Mesothelial cell of epicardium (in vitro differentiated cells): ENCODE measurements around the gene DACH1. TPM values are rescaled to one million over a fixed set of nuclear protein-coding genes. Genes with fewer than 3 reads are reported as not detected.
A peak's percentile ranks its signal among the peaks of the same experiment; 100 is the strongest.

ENCODE experiments used
- DNase-seq, 2 experiments: peaks; one replicate each; pipeline ENCODE4 v3.0.0; 2021; ENCODE audit warnings: low spot score in 2 of 2; ENCODE audit not compliant: unreplicated experiment in 2 of 2
- H3K27ac Mint-ChIP-seq: 2 replicates; pipeline ENCODE4 v1.8.0; 2021; ENCODE audit warnings: mixed read lengths
- H3K27me3 Mint-ChIP-seq: 2 replicates; pipeline ENCODE4 v1.8.0; 2021; ENCODE audit warnings: low read depth, mixed read lengths
- H3K36me3 Mint-ChIP-seq: 2 replicates; pipeline ENCODE4 v1.8.0; 2021; ENCODE audit warnings: mixed read lengths
- H3K4me1 Mint-ChIP-seq: 2 replicates; pipeline ENCODE4 v1.8.0; 2021; ENCODE audit warnings: mixed read lengths
- H3K4me3 Mint-ChIP-seq: 2 replicates; pipeline ENCODE4 v1.8.0; 2021; ENCODE audit warnings: mild to moderate bottlenecking, moderate library complexity, mixed read lengths
- H3K9me3 Mint-ChIP-seq: 2 replicates; pipeline ENCODE4 v1.8.0; 2021; ENCODE audit warnings: mixed read lengths
- total RNA-seq: library from RNA; stranded (reverse); gene quantifications from 3 replicates; pipeline ENCODE4 v1.2.1, GENCODE V29; 2021
- TF ChIP-seq, protein P1 (sequence below): fragments of 200-600 bp; sonication (generic); IDR thresholded peaks from one replicate; pipeline ENCODE4 v1.5.0; 2021; ENCODE audit warnings: antibody characterized with exemption; ENCODE audit not compliant: unreplicated experiment

Gene DACH1
- total RNA-seq, 1 donor from 2014 or later = 69.0 TPM

DNA sequence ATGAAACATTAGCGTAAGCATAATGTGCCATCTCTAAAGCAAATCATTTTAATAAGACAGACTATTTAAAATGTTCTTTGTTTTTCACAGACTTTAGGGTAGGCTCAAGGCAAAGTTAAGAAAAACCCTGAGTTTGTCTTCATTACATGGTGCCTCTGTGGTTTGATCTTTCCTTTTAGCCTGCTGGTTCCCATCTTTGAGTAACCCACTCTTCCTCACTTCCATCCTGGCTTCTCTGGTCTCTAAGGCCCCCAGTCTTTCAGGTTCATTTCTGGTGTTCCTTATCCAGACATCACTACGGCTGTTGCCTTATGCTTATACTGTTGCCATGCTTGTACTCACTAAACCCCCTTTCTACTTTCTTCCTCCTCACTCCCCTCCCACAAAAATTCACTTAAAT is 38.4 kb downstream of the DACH1 start:
- no peak overlapping the region for H3K4me3 Mint-ChIP-seq
- H3K36me3 Mint-ChIP-seq = peaks cover 10% of the 10 kb centered on the region
- TF ChIP-seq, protein P1, sequence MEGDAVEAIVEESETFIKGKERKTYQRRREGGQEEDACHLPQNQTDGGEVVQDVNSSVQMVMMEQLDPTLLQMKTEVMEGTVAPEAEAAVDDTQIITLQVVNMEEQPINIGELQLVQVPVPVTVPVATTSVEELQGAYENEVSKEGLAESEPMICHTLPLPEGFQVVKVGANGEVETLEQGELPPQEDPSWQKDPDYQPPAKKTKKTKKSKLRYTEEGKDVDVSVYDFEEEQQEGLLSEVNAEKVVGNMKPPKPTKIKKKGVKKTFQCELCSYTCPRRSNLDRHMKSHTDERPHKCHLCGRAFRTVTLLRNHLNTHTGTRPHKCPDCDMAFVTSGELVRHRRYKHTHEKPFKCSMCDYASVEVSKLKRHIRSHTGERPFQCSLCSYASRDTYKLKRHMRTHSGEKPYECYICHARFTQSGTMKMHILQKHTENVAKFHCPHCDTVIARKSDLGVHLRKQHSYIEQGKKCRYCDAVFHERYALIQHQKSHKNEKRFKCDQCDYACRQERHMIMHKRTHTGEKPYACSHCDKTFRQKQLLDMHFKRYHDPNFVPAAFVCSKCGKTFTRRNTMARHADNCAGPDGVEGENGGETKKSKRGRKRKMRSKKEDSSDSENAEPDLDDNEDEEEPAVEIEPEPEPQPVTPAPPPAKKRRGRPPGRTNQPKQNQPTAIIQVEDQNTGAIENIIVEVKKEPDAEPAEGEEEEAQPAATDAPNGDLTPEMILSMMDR = no peak
- no peak for DNase-seq
- peak overlapping the region; percentile 56 for H3K27ac Mint-ChIP-seq
- no peaks in the 10 kb centered on the region for H3K27me3 Mint-ChIP-seq
- H3K9me3 Mint-ChIP-seq = no peaks in the 10 kb centered on the region
- peaks cover 46% of the 10 kb centered on the region for H3K4me1 Mint-ChIP-seq

DNA sequence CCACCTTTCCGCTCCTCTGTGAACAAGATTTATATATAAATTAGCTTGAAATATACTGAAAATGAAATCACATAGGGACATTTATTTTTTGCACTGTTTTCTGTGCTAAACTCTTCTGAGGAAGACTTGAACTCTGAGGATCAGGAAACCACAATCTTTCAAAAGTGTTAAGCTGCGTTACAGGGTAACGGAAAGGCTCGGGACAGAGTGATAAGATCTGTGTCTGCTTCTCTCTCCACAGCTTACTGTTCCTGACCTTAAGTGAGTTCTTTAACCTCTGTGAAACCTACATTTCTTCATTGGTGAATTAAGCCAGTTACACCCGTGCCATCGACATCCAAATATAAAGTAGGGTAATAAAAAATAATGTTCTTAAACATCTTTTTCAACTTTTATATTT is 38.9 kb downstream of the DACH1 start:
- H3K4me3 Mint-ChIP-seq = no peak overlapping the region
- no peaks in the 10 kb centered on the region for H3K27me3 Mint-ChIP-seq
- TF ChIP-seq, protein P1 = no peak
- no peak for DNase-seq
- H3K27ac Mint-ChIP-seq = peak overlapping the region; percentile 43
- no peaks in the 10 kb centered on the region for H3K9me3 Mint-ChIP-seq
- peaks cover 49% of the 10 kb centered on the region for H3K4me1 Mint-ChIP-seq
- H3K36me3 Mint-ChIP-seq = peaks cover 10% of the 10 kb centered on the region

DNA sequence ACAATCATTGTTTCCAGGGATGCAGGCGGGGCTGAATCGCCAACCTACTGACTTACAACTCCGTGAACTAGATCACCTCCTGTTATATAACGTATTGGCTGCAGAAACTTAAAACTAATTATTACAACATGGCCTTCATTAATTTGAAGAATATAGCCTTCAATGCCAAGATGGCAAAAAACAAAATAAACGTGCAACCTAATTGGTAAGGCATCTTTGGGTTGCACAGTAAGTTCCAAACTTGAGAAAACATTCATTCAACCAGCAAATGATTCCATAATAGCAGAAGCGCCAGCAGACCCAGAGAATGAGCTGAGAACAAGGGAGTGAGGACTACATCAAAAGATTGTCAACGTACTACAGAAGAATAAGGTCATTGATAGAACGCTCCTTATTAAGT is 39.8 kb downstream of the DACH1 start:
- no peak for DNase-seq
- H3K36me3 Mint-ChIP-seq = peaks cover 10% of the 10 kb centered on the region
- TF ChIP-seq, protein P1 = no peak
- H3K27ac Mint-ChIP-seq = peak overlapping the region; percentile 44
- no peaks in the 10 kb centered on the region for H3K9me3 Mint-ChIP-seq
- H3K4me3 Mint-ChIP-seq = no peak overlapping the region
- H3K27me3 Mint-ChIP-seq = no peaks in the 10 kb centered on the region
- H3K4me1 Mint-ChIP-seq = peaks cover 52% of the 10 kb centered on the region

DNA sequence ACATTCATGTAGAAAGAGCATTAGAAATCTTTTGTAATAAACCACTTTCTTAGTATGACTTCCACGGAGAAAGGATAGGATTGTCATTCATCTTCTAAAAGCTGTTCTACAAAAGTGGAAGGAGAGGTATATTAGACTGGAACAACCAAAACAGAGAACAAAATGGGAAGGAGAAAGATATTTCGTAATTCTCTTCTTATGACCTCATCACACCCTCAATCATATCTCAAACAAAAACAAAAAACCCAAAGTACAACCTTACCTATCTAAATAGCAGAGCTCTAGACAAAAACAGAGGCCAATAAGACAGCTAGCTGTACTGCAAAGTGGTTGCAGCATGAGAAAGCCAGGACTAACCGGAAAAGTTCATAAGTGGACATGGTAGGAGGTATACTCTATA is 46.3 kb downstream of the DACH1 start:
- TF ChIP-seq, protein P1 = no peak
- Mint-ChIP-seq H3K27me3 (no peaks in the 10 kb centered on the region), H3K4me1 (peaks cover 15% of the 10 kb centered on the region), H3K4me3 (no peak overlapping the region), H3K36me3 (peaks cover 36% of the 10 kb centered on the region), H3K9me3 (peaks cover 18% of the 10 kb centered on the region), H3K27ac (no peak overlapping the region)
- no peak for DNase-seq

DNA sequence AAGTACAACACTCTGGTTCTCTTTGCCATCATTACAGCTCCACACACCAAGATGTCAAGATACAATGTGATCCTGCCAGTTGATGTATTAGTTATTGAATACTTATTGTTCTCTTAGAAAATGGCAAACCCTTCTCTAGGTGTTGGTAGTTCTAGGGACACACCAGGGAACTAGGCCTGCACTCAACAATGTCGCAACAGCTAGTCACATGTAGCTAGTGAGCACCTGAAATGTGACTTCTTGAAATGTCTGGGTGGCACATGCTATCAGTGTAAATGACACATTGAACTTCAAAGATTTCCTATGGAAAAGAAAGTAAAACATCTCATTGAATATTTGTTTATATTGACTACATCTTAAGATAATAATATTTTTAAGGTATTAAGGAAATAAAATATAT is 49.7 kb downstream of the DACH1 start:
- TF ChIP-seq, protein P1 = no peak
- Mint-ChIP-seq H3K4me1 (peaks cover 11% of the 10 kb centered on the region), H3K9me3 (peaks cover 18% of the 10 kb centered on the region), H3K36me3 (peaks cover 35% of the 10 kb centered on the region), H3K27me3 (no peaks in the 10 kb centered on the region), H3K4me3 (no peak overlapping the region), H3K27ac (no peak overlapping the region)
- no peak for DNase-seq

DNA sequence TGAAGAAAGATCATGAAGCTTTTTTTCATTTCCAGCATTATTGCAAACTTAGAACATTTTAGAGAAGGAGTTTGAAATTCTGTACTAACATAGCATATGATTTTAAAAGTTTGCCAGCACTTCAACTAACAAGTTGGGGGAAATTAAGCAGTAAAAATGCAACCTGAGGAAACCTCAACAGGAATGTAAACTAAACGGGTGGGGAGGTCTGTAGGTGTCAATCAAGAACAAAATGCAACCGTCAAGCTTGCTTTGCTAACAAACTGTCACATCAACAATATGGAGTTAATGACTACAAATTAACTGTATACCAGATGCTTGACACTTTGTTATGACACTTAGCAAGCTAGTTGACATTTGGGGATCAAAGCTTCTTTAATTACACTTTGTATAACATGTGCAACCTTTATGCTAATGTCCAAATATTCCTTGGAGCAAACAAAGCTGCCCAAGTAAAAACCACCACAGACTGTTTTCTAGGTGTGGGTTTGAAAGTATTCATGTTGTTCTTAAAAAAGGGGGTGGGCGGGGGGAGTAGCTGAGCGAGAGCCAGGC is 52.1 kb downstream of the DACH1 start:
- Mint-ChIP-seq H3K4me1 (peaks cover 13% of the 10 kb centered on the region), H3K9me3 (peaks cover 14% of the 10 kb centered on the region), H3K27me3 (no peaks in the 10 kb centered on the region), H3K4me3 (no peak overlapping the region), H3K27ac (peak overlapping the region; percentile 60), H3K36me3 (peaks cover 28% of the 10 kb centered on the region)
- DNase-seq = no peak
- TF ChIP-seq, protein P1 = no peak
